GM10266 (cell line): ENCODE measurements around the gene ITPR1.
A peak's percentile ranks its signal among the peaks of the same experiment; 100 is the strongest.

Source experiments
- DNase-seq: peaks from one replicate; pipeline ENCODE4 v3.0.0; 2012; ENCODE audit errors: extremely low spot score
- TF ChIP-seq, protein P1 (sequence below): IDR thresholded peaks from 2 replicates; pipeline ENCODE4 v1.5.1; 2012; ENCODE audit warnings: mild to moderate bottlenecking, low read depth; ENCODE audit not compliant: control insufficient read depth, insufficient read depth; ENCODE audit errors: missing control alignments

Gene ITPR1

DNA sequence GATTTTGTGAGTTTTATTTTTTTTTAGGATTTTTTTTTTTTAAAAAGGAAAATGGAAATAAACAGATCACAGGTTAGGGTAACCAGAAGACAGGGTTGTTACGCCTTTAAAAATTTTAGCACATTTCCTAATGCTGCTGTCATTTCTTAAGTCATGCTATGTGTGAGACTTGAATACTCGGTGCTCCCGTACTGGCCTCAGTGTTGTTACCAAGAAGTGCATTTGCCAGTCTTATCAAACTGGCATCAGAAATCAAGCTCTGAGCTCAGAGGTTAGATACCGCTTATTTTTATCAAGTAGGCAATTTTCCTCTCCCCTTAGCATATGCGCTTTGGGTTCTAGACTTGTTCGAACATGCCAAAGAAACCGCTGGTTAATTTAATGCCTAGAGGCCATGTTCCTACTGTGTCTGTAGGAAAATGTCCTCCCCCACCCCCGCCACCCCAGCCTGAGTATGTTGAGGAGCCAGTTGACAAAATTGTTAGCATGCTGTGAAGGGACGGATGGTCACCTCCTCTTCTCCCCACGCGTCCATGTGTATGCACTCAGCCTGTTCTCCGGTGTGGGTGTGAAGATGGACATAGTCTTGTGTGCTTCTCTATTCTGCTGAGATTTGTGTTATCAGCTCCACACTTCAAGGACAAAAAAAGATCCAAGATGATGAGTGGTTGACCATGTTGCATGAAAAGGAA, 88.9 kb downstream of the ITPR1 start:
- no peak for DNase-seq
- TF ChIP-seq, protein P1, sequence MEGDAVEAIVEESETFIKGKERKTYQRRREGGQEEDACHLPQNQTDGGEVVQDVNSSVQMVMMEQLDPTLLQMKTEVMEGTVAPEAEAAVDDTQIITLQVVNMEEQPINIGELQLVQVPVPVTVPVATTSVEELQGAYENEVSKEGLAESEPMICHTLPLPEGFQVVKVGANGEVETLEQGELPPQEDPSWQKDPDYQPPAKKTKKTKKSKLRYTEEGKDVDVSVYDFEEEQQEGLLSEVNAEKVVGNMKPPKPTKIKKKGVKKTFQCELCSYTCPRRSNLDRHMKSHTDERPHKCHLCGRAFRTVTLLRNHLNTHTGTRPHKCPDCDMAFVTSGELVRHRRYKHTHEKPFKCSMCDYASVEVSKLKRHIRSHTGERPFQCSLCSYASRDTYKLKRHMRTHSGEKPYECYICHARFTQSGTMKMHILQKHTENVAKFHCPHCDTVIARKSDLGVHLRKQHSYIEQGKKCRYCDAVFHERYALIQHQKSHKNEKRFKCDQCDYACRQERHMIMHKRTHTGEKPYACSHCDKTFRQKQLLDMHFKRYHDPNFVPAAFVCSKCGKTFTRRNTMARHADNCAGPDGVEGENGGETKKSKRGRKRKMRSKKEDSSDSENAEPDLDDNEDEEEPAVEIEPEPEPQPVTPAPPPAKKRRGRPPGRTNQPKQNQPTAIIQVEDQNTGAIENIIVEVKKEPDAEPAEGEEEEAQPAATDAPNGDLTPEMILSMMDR = no peak

GRCh38 chr3:4582624-4583023, 89.5 kb downstream of the ITPR1 start:
- TF ChIP-seq, protein P1 = no peak
- no peak for DNase-seq

GRCh38 chr3:4583416-4583815, 90.3 kb downstream of the ITPR1 start:
- TF ChIP-seq, protein P1 = no peak
- no peak for DNase-seq

DNA sequence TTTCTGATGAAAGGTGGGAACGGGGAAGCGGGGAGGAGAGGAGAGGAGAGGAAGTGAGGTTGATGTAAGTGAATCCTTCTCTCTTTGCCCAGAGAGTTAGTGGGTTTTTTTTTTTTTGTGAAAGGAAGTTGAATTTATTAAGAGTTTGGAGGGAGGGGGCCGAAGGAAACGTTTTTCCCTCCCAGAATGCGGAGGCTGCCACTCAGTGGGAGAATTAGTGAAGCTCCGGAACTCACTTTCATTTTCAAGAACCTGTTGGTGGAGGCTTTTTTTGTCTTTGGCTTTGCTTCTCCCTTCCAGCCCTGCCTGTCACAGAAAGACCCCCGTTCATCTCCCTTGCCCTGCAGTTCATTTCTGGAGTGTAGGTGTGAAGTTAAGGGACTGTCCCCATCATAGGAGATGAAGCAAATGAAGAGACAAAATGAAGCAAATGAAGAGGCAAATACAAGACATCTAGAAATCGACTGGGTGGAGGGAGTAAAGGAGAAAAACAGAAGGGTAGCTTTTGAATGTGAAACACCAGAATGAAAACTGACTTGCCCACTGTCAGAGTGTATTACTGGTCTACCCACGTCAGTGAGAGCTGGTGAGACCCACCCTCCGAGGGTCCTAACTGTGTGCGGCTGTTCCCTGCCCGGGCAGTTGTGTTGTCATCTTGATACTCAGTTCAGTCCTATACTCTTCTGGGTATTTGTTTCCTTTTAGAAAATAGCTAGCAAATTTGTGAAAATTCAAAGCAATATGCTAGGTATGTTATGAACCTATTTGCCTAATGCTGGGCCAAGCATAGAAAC, 91.5 kb downstream of the ITPR1 start:
- DNase-seq = peak; percentile 36
- TF ChIP-seq, protein P1 = no peak

- no peak for DNase-seq
- TF ChIP-seq, protein P1 = no peak
Observed at GRCh38 chr3:4586381-4586780, 93.2 kb downstream of the ITPR1 start.

- TF ChIP-seq, protein P1 = no peak
- no peak for DNase-seq
Observed at GRCh38 chr3:4587061-4587837, 94.1 kb downstream of the ITPR1 start.
